ENCODE measurements around the gene MDK. TPM values are rescaled to one million over a fixed set of nuclear protein-coding genes. Genes with fewer than 3 reads are reported as not detected.
"Not testable (repeated sequence)": the region's sequence is repeated elsewhere in the genome, so short reads cannot be mapped to it uniquely, and the experiment has no call there.

MDK gene
- total RNA-seq, 4 donors from 2014 or later, result 5.4 to 62.6 (median 22.5) TPM

DNA sequence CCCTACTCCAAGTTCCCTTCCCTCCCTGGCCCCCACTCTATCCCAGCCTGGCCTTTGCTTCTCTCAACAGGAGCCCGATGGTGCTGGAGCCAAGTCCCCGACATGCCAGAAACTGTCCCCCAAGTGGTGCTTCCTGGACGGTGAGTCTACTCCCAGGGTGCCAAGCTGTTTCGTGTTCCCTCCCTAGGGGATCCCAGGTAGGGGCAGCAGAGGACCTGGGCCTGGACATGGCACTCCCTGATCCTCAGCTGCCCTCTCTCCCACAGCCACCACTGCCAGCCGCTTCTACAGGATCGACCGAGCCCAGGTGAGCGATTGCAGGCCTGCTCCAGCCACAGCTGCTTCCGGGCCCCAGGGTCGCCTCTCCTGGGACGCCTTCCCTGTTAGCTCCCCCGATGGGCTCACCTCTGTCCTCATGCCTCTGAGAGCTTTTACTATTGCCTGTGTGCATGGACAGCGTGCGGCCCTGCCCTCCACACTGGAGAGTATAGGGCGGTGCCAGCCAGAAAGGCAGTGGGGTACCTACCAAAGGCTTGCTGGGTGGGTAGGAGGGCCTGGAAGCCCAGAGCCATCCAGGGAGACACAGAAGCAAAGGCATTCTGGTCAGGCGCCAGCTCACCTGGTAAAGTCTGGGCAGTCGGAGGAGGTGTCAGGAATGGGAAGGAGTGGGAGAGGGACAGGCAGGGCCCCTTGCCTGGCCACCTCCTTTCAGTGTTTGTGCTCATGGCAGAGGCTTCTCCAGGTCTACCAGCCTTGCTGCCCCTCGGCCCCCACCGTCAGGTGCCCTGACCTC, 5.0 kb upstream of the MDK start:
- TF ChIP-seq, protein P1, sequence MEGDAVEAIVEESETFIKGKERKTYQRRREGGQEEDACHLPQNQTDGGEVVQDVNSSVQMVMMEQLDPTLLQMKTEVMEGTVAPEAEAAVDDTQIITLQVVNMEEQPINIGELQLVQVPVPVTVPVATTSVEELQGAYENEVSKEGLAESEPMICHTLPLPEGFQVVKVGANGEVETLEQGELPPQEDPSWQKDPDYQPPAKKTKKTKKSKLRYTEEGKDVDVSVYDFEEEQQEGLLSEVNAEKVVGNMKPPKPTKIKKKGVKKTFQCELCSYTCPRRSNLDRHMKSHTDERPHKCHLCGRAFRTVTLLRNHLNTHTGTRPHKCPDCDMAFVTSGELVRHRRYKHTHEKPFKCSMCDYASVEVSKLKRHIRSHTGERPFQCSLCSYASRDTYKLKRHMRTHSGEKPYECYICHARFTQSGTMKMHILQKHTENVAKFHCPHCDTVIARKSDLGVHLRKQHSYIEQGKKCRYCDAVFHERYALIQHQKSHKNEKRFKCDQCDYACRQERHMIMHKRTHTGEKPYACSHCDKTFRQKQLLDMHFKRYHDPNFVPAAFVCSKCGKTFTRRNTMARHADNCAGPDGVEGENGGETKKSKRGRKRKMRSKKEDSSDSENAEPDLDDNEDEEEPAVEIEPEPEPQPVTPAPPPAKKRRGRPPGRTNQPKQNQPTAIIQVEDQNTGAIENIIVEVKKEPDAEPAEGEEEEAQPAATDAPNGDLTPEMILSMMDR (IDR thresholded peaks at IDR 0.05), result no peak
- no peak for TF ChIP-seq POLR2A (IDR thresholded peaks at IDR 0.05)
- intact Hi-C loops (cut with DNase I), result no loop called here
- Histone ChIP-seq H3K9me3 (no peaks in the 10 kb centered on the region), H3K27ac (no peak overlapping the region), H3K4me3 (no peak overlapping the region), H3K36me3 (peaks cover 22 to 69% (median 28%) of the 10 kb centered on the region in 3 donors), H3K27me3 (no peaks in the 10 kb centered on the region), H3K4me1 (peaks cover 5 to 25% (median 5%) of the 10 kb centered on the region in 3 donors)
- WGBS, 2 donors, result 56 to 74% methylated on average over 6 to 10 of the region's 19 CpGs
- no peak for DNase-seq

DNA sequence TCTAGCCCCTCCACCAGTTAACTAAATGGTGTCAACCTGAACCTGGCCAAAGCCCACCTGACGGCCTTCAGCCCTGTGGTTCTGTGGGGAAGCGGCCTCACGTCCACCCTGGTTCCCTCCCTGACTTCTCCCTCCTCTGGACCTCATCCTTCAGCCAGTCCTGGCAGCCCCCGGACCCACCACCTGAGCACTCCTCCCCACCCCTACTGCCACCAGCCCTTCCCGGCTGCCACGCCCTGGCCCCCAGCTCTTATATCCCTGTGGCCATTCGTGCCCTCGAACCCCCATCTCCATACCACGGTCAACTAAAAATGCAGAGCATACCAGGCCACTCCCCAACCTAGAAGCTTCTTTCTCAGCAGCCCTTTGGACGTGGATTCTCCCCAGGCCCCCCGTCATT, 4.2 kb upstream of the MDK start:
- WGBS, 2 donors, result 83 to 89% methylated on average over 11 of the region's 11 CpGs
- Histone ChIP-seq H3K27ac (no peak overlapping the region), H3K4me1 (peaks cover 9 to 33% (median 13%) of the 10 kb centered on the region in 3 donors), H3K4me3 (no peak overlapping the region), H3K36me3 (peaks cover 22 to 61% (median 25%) of the 10 kb centered on the region in 3 donors), H3K27me3 (peaks cover 0 to 7% (median 0%) of the 10 kb centered on the region in 4 donors), H3K9me3 (no peaks in the 10 kb centered on the region)
- intact Hi-C loops (cut with DNase I), result no loop called here
- no peak for DNase-seq
- TF ChIP-seq, protein P1 (IDR thresholded peaks at IDR 0.05), result no peak
- no peak for TF ChIP-seq POLR2A (IDR thresholded peaks at IDR 0.05)

DNA sequence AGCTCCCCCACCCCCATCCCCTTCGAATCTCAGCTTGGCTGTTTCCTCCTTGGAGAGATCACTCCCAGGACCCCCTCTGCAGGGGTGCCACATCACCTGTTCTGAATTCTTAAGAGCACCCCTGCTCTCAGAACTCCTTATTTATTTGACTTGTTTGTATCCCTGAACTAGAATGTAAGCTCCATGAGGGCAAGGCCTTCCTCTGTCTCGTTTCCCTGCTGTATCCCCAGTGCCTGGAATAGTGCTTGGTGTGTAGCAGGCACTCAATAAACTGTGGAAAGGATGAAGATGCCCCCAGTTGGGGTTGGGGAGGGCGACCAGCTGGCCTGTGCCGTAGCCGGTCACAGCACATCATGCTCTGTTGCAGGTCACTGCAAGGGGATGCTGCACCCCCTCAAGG, 3.6 kb upstream of the MDK start:
- Histone ChIP-seq H3K4me1 (peaks cover 14 to 39% (median 15%) of the 10 kb centered on the region in 3 donors), H3K27me3 (peaks cover 0 to 13% (median 0%) of the 10 kb centered on the region in 4 donors), H3K9me3 (no peaks in the 10 kb centered on the region), H3K36me3 (peaks cover 22 to 55% (median 23%) of the 10 kb centered on the region in 3 donors), H3K4me3 (no peak overlapping the region), H3K27ac (no peak overlapping the region)
- intact Hi-C loops (cut with DNase I), result no loop called here
- no peak for TF ChIP-seq POLR2A (IDR thresholded peaks at IDR 0.05)
- TF ChIP-seq, protein P1 (IDR thresholded peaks at IDR 0.05), result no peak
- DNase-seq, result no peak
- 81 to 91% methylated on average over 3 to 5 of the region's 5 CpGs for WGBS, 2 donors

DNA sequence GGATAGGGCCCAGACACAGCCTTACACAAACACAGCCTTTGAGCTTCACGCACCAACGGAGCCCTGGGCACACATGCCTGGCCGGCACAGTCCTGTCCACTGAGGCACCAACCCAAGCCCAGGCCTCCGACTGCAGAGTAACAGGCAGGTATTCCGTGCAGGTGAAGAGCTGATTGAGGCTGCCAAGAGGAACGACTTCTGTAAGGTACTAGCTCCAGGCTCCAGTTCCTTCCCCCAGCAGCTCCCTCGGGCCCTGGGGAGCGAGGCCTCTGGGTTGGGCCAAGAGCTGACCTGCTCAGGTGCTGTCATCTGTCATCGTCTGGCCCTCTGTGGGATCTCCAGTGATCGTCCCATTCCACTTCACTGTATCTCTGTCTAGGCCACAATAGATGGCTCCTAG, 3.2 kb upstream of the MDK start:
- whole genome bisulfite sequencing, 2 donors, result 94% methylated on average over 5 of the region's 10 CpGs; no CpG with 5 or more reads in 1 of the 2 donors
- H3K27ac ChIP-seq, result peak overlapping the region in 1 of 4 donors; percentile 84
- TF ChIP-seq, protein P1 (IDR thresholded peaks at IDR 0.05), result no peak
- no peak for TF ChIP-seq POLR2A (IDR thresholded peaks at IDR 0.05)
- H3K9me3 ChIP-seq, result no peaks in the 10 kb centered on the region
- peaks cover 15 to 41% (median 16%) of the 10 kb centered on the region in 3 donors for H3K4me1 ChIP-seq
- peaks cover 22 to 50% (median 23%) of the 10 kb centered on the region in 3 donors for H3K36me3 ChIP-seq
- no peak for DNase-seq
- intact Hi-C loops (cut with DNase I), result no loop called here
- peaks cover 0 to 18% (median 0%) of the 10 kb centered on the region in 4 donors for H3K27me3 ChIP-seq
- no peak overlapping the region for H3K4me3 ChIP-seq

DNA sequence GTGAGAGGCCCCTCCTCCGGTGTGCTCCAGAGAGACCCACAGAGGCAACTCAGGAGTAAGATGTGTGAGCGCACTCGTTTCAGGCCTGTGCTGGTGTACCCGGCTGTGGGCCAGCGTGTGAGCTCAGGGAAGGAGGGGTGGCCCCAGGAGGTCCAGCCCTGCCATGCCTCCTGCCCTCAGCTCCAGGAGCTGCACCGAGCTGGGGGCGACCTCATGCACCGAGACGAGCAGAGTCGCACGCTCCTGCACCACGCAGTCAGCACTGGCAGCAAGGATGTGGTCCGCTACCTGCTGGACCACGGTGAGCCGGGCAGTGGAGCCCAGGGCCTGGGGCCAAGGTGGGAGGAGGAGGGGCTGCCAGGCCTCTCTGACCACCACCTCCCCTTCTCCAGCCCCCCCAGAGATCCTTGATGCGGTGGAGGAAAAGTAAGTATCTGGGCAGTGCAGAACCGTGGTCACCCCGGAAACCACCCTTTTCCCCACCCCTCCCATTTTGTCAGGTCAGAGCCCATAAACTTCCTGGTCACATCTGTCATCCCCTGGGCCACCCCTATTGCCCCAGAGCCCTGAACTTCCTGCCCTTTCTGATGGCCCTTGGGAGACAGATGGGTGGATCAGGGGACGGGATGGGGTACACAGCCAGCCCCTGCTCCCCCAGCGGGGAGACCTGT, 2.5 kb upstream of the MDK start:
- TF ChIP-seq POLR2A (IDR thresholded peaks at IDR 0.05), result no peak
- TF ChIP-seq, protein P1 (IDR thresholded peaks at IDR 0.05), result no peak
- H3K9me3 ChIP-seq, result no peaks in the 10 kb centered on the region
- peaks cover 15 to 41% (median 16%) of the 10 kb centered on the region in 3 donors for H3K4me1 ChIP-seq
- H3K27me3 ChIP-seq, result peaks cover 0 to 21% (median 0%) of the 10 kb centered on the region in 4 donors
- WGBS, 2 donors, result 52 to 60% methylated on average over 1 to 3 of the region's 20 CpGs
- peak overlapping the region in 3 of 4 donors; percentile 82 to 85 (median 84) for H3K27ac ChIP-seq
- intact Hi-C loops (cut with DNase I), result no loop called here
- H3K4me3 ChIP-seq, result no peak overlapping the region
- H3K36me3 ChIP-seq, result peaks cover 21 to 44% (median 22%) of the 10 kb centered on the region in 3 donors
- no peak for DNase-seq

DNA sequence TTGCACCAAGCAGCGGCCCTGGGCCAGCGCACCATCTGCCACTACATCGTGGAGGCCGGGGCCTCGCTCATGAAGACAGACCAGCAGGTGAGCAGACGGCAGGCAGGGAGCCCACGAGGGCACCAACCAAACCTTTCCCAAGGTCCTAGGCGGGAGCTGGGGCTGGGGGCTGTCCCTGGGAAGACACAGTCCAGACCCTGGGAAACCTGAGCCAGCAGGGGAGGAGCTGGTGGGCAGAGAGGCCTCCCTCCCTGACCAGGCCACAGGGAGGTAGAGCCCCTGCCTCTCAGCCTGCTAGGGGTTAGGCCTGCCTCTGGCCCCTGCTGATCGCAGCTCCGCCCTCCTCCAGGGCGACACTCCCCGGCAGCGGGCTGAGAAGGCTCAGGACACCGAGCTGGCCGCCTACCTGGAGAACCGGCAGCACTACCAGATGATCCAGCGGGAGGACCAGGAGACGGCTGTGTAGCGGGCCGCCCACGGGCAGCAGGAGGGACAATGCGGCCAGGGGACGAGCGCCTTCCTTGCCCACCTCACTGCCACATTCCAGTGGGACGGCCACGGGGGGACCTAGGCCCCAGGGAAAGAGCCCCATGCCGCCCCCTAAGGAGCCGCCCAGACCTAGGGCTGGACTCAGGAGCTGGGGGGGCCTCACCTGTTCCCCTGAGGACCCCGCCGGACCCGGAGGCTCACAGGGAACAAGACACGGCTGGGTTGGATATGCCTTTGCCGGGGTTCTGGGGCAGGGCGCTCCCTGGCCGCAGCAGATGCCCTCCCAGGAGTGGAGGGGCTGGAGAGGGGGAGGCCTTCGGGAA, 1.8 kb upstream of the MDK start:
- Histone ChIP-seq H3K4me1 (peaks cover 15 to 41% (median 16%) of the 10 kb centered on the region in 3 donors), H3K4me3 (peak overlapping the region in 3 of 4 donors; percentile 70 to 88 (median 71)), H3K27me3 (peaks cover 0 to 27% (median 0%) of the 10 kb centered on the region in 4 donors), H3K36me3 (peaks cover 13 to 37% (median 19%) of the 10 kb centered on the region in 3 donors), H3K27ac (peak overlapping the region; percentile 75 to 85 (median 83))
- DNase-seq; H3K9me3 ChIP-seq; intact Hi-C loops (cut with DNase I): not testable (repeated sequence)
- no CpG with 5 or more reads among the region's 36 CpGs for WGBS, 2 donors
